H1 (cell line): ENCODE measurements around the gene RASD2. TPM values are rescaled to one million over a fixed set of nuclear protein-coding genes. Genes with fewer than 3 reads are reported as not detected.

Experiments
- CTCF ChIA-PET: fragments of 300-600 bp; sonication (Branson Sonifier 250); formaldehyde crosslinking; loops from one replicate; lab custom pipeline; 2021; ENCODE audit not compliant: partially characterized antibody; lab: Charles Lee
- POLR2A ChIA-PET: fragments of 300-600 bp; sonication (Branson Sonifier 250); formaldehyde crosslinking; loops from one replicate; lab custom pipeline; 2021; ENCODE audit warnings: inconsistent platforms; ENCODE audit not compliant: partially characterized antibody; lab: Charles Lee
- DNase-seq, 2 experiments: peaks; one replicate each; pipeline versions ENCODE4 v3.0.0 to v3.0.0-alpha.2; 2010 to 2022; ENCODE audit warnings: low spot score in 2 of 2, low read depth in 1 of 2, mixed read lengths in 1 of 2
- FAIRE-seq: peaks from 2 replicates; lab custom pipeline; 2011; peaks lifted over from hg19 to GRCh38; lab: Jason Lieb, UNC
- H2AFZ ChIP-seq: 2 replicates; pipeline ENCODE4 v1.8.1; 2012; ENCODE audit warnings: low read length, inconsistent platforms
- H2AK5ac ChIP-seq: 2 replicates; pipeline ENCODE4 v1.6.1; 2013; ENCODE audit warnings: low read depth, low read length
- H2BK120ac ChIP-seq: replicated peaks from 2 replicates; pipeline ENCODE3; 2013; ENCODE audit warnings: low read depth, low read length, inconsistent platforms
- H2BK12ac ChIP-seq: 2 replicates; pipeline ENCODE4 v1.6.1; 2013; ENCODE audit warnings: low read depth, low read length
- H2BK15ac ChIP-seq: 2 replicates; pipeline ENCODE4 v1.6.1; 2013; ENCODE audit warnings: low read length
- H2BK20ac ChIP-seq: 2 replicates; pipeline ENCODE4 v1.6.1; 2013; ENCODE audit warnings: low read length
- H2BK5ac ChIP-seq: 2 replicates; pipeline ENCODE4 v1.6.1; 2013; ENCODE audit warnings: low read depth, low read length
- H3K14ac ChIP-seq: 2 replicates; pipeline ENCODE4 v1.6.1; 2013; ENCODE audit warnings: inconsistent platforms; ENCODE audit not compliant: insufficient read length
- H3K18ac ChIP-seq: 2 replicates; pipeline ENCODE4 v1.6.1; 2013; ENCODE audit warnings: low read length; ENCODE audit errors: extremely low read depth
- H3K23ac ChIP-seq: 2 replicates; pipeline ENCODE4 v1.6.1; 2013; ENCODE audit warnings: inconsistent platforms; ENCODE audit not compliant: insufficient read length
- H3K23me2 ChIP-seq: 2 replicates; pipeline ENCODE4 v1.6.1; 2013; ENCODE audit warnings: low read depth, low read length
- H3K27ac ChIP-seq: 2 replicates; pipeline ENCODE4 v1.6.1; 2011; ENCODE audit warnings: low read depth, low read length, inconsistent platforms
- H3K27me3 ChIP-seq, 4 experiments: replicated peaks in 1 of 4; 1 replicate in 1 of 4; 2 replicates in 3 of 4; pipeline versions ENCODE4 v1.6.1 to v1.8.1; 2011 to 2013; ENCODE audit warnings: low read length in 3 of 4, mild to moderate bottlenecking in 3 of 4, inconsistent platforms in 2 of 4, mixed read lengths in 2 of 4, moderate library complexity in 1 of 4; ENCODE audit not compliant: control insufficient read depth in 3 of 4, insufficient read depth in 3 of 4; ENCODE audit errors: extremely low read depth in 1 of 4
- H3K36me3 ChIP-seq, 4 experiments: 2 replicates each; pipeline versions ENCODE4 v1.6.1 to v1.8.1; 2011 to 2013; ENCODE audit warnings: mild to moderate bottlenecking in 4 of 4, low read length in 3 of 4, moderate library complexity in 2 of 4, control low read depth in 1 of 4, inconsistent platforms in 1 of 4; ENCODE audit not compliant: insufficient read depth in 4 of 4, control insufficient read depth in 2 of 4
- H3K4ac ChIP-seq: replicated peaks from 2 replicates; pipeline ENCODE3; 2013; ENCODE audit warnings: low read length, low read depth, mixed read lengths, inconsistent platforms; ENCODE audit not compliant: insufficient read length
- H3K4me1 ChIP-seq, 4 experiments: replicated peaks in 1 of 4; 1 replicate in 1 of 4; 2 replicates in 3 of 4; pipeline versions ENCODE4 v1.6.1 to v1.8.1; 2011 to 2013; ENCODE audit warnings: low read length in 3 of 4, inconsistent platforms in 2 of 4, mixed read lengths in 1 of 4; ENCODE audit not compliant: insufficient read depth in 4 of 4, control insufficient read depth in 3 of 4
- H3K4me2 ChIP-seq, 2 experiments: 2 replicates each; pipeline versions ENCODE4 v1.6.1 to v1.8.1; 2011 to 2013; ENCODE audit warnings: low read depth in 2 of 2, low read length in 2 of 2, control low read depth in 1 of 2, inconsistent platforms in 1 of 2, mild to moderate bottlenecking in 1 of 2; ENCODE audit not compliant: insufficient read depth in 1 of 2
- H3K4me3 ChIP-seq, 4 experiments: fragments of 200-600, 300-600 bp in 1 of 4; sonication (generic), shearing (Covaris generic), sonication (Bioruptor Twin) in 1 of 4; 2 replicates each; pipeline versions ENCODE4 v1.5.1 to v1.8.1; 2011 to 2016; ENCODE audit warnings: low read length in 4 of 4, low read depth in 3 of 4, control low read depth in 2 of 4, inconsistent platforms in 2 of 4, mild to moderate bottlenecking in 2 of 4, mixed read lengths in 1 of 4, moderate library complexity in 1 of 4; ENCODE audit not compliant: insufficient read depth in 2 of 4; ENCODE audit errors: extremely low read depth in 1 of 4
- H3K56ac ChIP-seq: replicated peaks from 2 replicates; pipeline ENCODE3; 2013; ENCODE audit warnings: low read depth, mild to moderate bottlenecking, mixed read lengths, low read length, inconsistent platforms; ENCODE audit not compliant: insufficient read length
- H3K79me1 ChIP-seq: 2 replicates; pipeline ENCODE4 v1.6.1; 2013; ENCODE audit warnings: low read depth, low read length, control low read depth
- H3K79me2 ChIP-seq, 2 experiments: 2 replicates each; pipeline versions ENCODE4 v1.6.1 to v1.8.1; 2012 to 2013; ENCODE audit warnings: low read length in 2 of 2, mild to moderate bottlenecking in 2 of 2, inconsistent platforms in 1 of 2; ENCODE audit not compliant: insufficient read depth in 2 of 2, control insufficient read depth in 1 of 2
- H3K9ac ChIP-seq, 4 experiments: replicated peaks in 1 of 4; 1 replicate in 1 of 4; 2 replicates in 3 of 4; pipeline versions ENCODE4 v1.6.1 to v1.8.1; 2011 to 2013; ENCODE audit warnings: low read depth in 3 of 4, low read length in 3 of 4, control low read depth in 2 of 4, mild to moderate bottlenecking in 2 of 4, moderate library complexity in 2 of 4, inconsistent platforms in 1 of 4; ENCODE audit errors: extremely low read depth in 1 of 4
- H3K9me3 ChIP-seq, 2 experiments: 2 replicates each; pipeline versions ENCODE4 v1.6.1 to v1.8.1; 2012 to 2013; ENCODE audit warnings: mild to moderate bottlenecking in 2 of 2, moderate library complexity in 2 of 2, control low read depth in 1 of 2, inconsistent platforms in 1 of 2, low read depth in 1 of 2, low read length in 1 of 2, mixed read lengths in 1 of 2; ENCODE audit not compliant: insufficient read depth in 2 of 2
- H4K20me1 ChIP-seq, 2 experiments: replicated peaks in 1 of 2; 2 replicates each; pipeline versions ENCODE3 to v1.8.1; 2011 to 2013; ENCODE audit warnings: inconsistent platforms in 2 of 2, low read length in 2 of 2, mild to moderate bottlenecking in 1 of 2; ENCODE audit not compliant: insufficient read depth in 2 of 2, control insufficient read depth in 1 of 2
- H4K5ac ChIP-seq: 2 replicates; pipeline ENCODE4 v1.6.1; 2013; ENCODE audit warnings: low read length, low read depth, mixed read lengths, inconsistent platforms; ENCODE audit not compliant: insufficient read length
- H4K8ac ChIP-seq: 2 replicates; pipeline ENCODE4 v1.8.0; 2013; ENCODE audit warnings: mild to moderate bottlenecking, moderate library complexity, low read length, inconsistent platforms; ENCODE audit not compliant: insufficient read depth; ENCODE audit errors: extremely low read depth
- H4K91ac ChIP-seq: replicated peaks from 2 replicates; pipeline ENCODE3; 2013; ENCODE audit warnings: low read length, mixed read lengths, inconsistent platforms; ENCODE audit not compliant: insufficient read length
- CREB1 ChIP-seq: IDR thresholded peaks from 2 replicates; pipeline ENCODE4 v1.6.1; 2012; ENCODE audit warnings: inconsistent platforms
- KDM4A ChIP-seq: IDR thresholded peaks from one replicate; pipeline ENCODE4 v1.7.1; 2012; ENCODE audit warnings: low read depth, mild to moderate bottlenecking, moderate library complexity, low read length, inconsistent platforms; ENCODE audit not compliant: severe bottlenecking
- MAFK ChIP-seq: IDR thresholded peaks from 2 replicates; pipeline ENCODE4 v1.6.1; 2012; ENCODE audit warnings: low read depth, mild to moderate bottlenecking, improper control_type of control experiment, low read length
- POLR2AphosphoS5 ChIP-seq: IDR thresholded peaks from 2 replicates; pipeline ENCODE4 v1.6.1; 2011; ENCODE audit warnings: low read depth, low read length
- RNF2 ChIP-seq: fragments of 200-900, 300-1000 bp; sonication (generic); IDR thresholded peaks from 2 replicates; pipeline ENCODE4 v1.7.1; 2016; ENCODE audit warnings: borderline replicate concordance, low read depth, mild to moderate bottlenecking, antibody characterized with exemption, low read length; ENCODE audit not compliant: poor library complexity, severe bottlenecking; ENCODE audit errors: missing control alignments
- RXRA ChIP-seq: IDR thresholded peaks from 2 replicates; pipeline ENCODE4 v1.6.1; 2011; ENCODE audit warnings: low read depth, mild to moderate bottlenecking, low read length, moderate library complexity; ENCODE audit not compliant: insufficient read depth
- SIRT6 ChIP-seq: IDR thresholded peaks from one replicate; pipeline ENCODE4 v1.7.1; 2012; ENCODE audit warnings: low read length, inconsistent platforms
- TCF12 ChIP-seq: IDR thresholded peaks from 2 replicates; pipeline ENCODE4 v1.6.1; 2011; ENCODE audit warnings: low read depth, mild to moderate bottlenecking, low read length
- ZNF274 ChIP-seq: IDR thresholded peaks from 2 replicates; pipeline ENCODE4 v1.7.0; 2012; ENCODE audit warnings: low read length, borderline replicate concordance; ENCODE audit errors: extremely low read depth
- WGBS, 2 experiments: shearing (Covaris generic) in 1 of 2; methylation state at CpG; one replicate each; pipeline versions ENCODE4 v1.1.6 to v1.1.7; 2013 to 2015; ENCODE audit warnings: low lambda C conversion rate in 2 of 2, mixed read lengths in 2 of 2, inconsistent platforms in 1 of 2, low coverage in 1 of 2, missing lambda C conversion rate in 1 of 2; ENCODE audit not compliant: insufficient replicate concordance in 2 of 2, insufficient coverage in 1 of 2, insufficient read length in 1 of 2; ENCODE audit errors: extremely low coverage in 1 of 2, missing lambda C conversion rate in 1 of 2; 5-methylcytosine and 5-hydroxymethylcytosine counted together
- polyA plus RNA-seq, 7 experiments: library from polyadenylated mRNA; depleted of rRNA in 3 of 7; stranded (reverse) in 5 of 7; unstranded in 2 of 7; fragments of >200 nt in 5 of 7; fragments of 200-250 nt in 2 of 7; gene quantifications; 1 replicate in 5 of 7; 2 replicates in 1 of 7; 4 replicates in 1 of 7; pipeline versions ENCODE4 v1.2.1 to v1.2.3, GENCODE V29; 2011 to 2013; ENCODE audit warnings: missing spikeins in 2 of 7, mixed read lengths in 2 of 7
- total RNA-seq: library from RNA; stranded (reverse); fragmentation: NEBNext Ultra II Directional; extraction: Animal tissue kit (Norgen Biotek cat#: 25700); gene quantifications from 2 replicates; pipeline ENCODE4 v1.2.1, GENCODE V29; 2021
- TF ChIP-seq, protein P1 (sequence below), 3 experiments: IDR thresholded peaks; 1 replicate in 2 of 3; 2 replicates in 1 of 3; pipeline versions ENCODE4 v1.5.1 to v1.6.1; 2011; ENCODE audit warnings: low read length in 3 of 3, mild to moderate bottlenecking in 3 of 3, inconsistent platforms in 2 of 3, low read depth in 1 of 3, moderate library complexity in 1 of 3; ENCODE audit not compliant: insufficient read depth in 1 of 3; ENCODE audit errors: control extremely low read depth in 1 of 3

The RASD2 gene
- total and polyA plus RNA-seq, 2 of the 8 experiments (the other 6 are each of a cell fraction or from before 2014, with no cell fraction given) = 1.9 to 5.1 TPM

DNA sequence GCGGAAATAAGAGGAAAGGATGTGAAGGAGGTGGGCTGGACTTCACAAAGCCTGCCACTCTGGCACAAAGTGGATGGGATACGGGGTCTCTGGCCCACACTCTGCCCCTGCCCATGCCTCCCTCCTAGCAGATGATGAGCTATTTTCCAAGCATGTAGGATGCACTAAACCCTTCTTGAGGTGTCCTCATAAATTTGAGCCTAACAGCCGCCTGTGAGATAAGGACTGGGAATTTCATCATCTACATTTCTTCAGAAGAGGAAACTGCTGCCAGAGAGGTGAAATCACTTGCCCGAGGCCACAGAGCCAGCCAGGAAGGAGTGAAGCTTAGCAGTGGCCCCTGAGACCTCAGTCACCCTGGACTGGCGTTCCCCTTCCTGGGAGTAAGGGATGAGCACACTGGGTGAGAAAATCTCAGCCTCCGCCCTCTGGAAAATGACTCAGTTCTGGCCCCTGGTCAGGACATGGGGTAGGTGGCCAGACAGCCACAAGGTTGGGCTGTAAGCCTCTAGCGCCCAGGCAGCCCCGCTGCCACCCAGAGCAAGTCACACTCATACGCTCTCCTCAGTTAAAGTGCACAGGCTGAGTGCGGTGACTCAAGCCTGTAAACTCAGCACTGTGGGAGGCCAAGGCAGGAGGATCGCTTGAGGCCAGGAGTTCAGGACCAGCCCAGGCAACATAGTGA is 48.6 kb downstream of the RASD2 start:
- Histone ChIP-seq H3K36me3 (no peaks in the 10 kb centered on the region), H3K27me3 (no peaks in the 10 kb centered on the region; a peak in 1 of 7 replicates), H3K14ac (no peak overlapping the region), H3K79me1 (no peaks in the 10 kb centered on the region), H4K91ac (peak overlapping the region; percentile 50), H3K4me3 (no peak overlapping the region), H3K9me3 (no peaks in the 10 kb centered on the region), H2BK15ac (0 out of 2 replicates have a peak overlapping the region, but pooled peaks have one; percentile 25), H3K9ac (no peak overlapping the region), H3K23me2 (no peaks in the 10 kb centered on the region; the same call in 1 of the 2 replicates), H3K4me2 (no peak overlapping the region), H2AK5ac (no peak overlapping the region; the same call in 1 of the 2 replicates), H4K8ac (0 out of 2 replicates have a peak overlapping the region, but pooled peaks have one; percentile 9), H3K56ac (no peak overlapping the region), H2BK5ac (no peak overlapping the region), H3K79me2 (no peaks in the 10 kb centered on the region), H3K23ac (no peak overlapping the region), H4K20me1 (no peaks in the 10 kb centered on the region), H4K5ac (no peak overlapping the region), H3K27ac (no peak overlapping the region), H3K18ac (no peak overlapping the region), H2BK12ac (no peak overlapping the region), H2BK120ac (no peak overlapping the region), H2BK20ac (no peak overlapping the region), H3K4ac (no peak overlapping the region), H3K4me1 (peaks cover 0 to 15% (median 1%) of the 10 kb centered on the region in 4 experiments; a peak in 3 of 7 replicates), H2AFZ (no peak overlapping the region)
- DNase-seq = peak in 1 of 2 experiments; percentile 31
- ChIA-PET POLR2A (no interaction called here), CTCF (interaction anchor here (1.1 kb wide), 1 partner anchor 25 kb away, joined by 3 read pairs; no protein-coding TSS in a partner anchor)
- FAIRE-seq = no peak
- 87% methylated on average over 11 of the region's 11 CpGs; no CpG with 5 or more reads in 1 of the 2 experiments for WGBS, 2 experiments
- TF ChIP-seq POLR2AphosphoS5 (no peak), RNF2 (no peak), ZNF274 (no peak), MAFK (no peak), SIRT6 (no peak), TCF12 (no peak), RXRA (no peak), KDM4A (no peak), CREB1 (no peak)
- TF ChIP-seq, protein P1, sequence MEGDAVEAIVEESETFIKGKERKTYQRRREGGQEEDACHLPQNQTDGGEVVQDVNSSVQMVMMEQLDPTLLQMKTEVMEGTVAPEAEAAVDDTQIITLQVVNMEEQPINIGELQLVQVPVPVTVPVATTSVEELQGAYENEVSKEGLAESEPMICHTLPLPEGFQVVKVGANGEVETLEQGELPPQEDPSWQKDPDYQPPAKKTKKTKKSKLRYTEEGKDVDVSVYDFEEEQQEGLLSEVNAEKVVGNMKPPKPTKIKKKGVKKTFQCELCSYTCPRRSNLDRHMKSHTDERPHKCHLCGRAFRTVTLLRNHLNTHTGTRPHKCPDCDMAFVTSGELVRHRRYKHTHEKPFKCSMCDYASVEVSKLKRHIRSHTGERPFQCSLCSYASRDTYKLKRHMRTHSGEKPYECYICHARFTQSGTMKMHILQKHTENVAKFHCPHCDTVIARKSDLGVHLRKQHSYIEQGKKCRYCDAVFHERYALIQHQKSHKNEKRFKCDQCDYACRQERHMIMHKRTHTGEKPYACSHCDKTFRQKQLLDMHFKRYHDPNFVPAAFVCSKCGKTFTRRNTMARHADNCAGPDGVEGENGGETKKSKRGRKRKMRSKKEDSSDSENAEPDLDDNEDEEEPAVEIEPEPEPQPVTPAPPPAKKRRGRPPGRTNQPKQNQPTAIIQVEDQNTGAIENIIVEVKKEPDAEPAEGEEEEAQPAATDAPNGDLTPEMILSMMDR (IDR thresholded peaks at IDR 0.05; ENCODE audit: control extremely low read depth in 1 of 3, insufficient read depth in 1 of 3, low read depth in 1 of 3, low read length in 3 of 3) = no peak
